Colonic mucosa (tissue), 4 donors: Measurements from ENCODE around the gene TGFBR3. TPM values are rescaled to one million over a fixed set of nuclear protein-coding genes. Genes with fewer than 3 reads are reported as not detected.

Source experiments
- DNase-seq: peaks from one replicate; pipeline ENCODE4 v3.0.0-alpha.2; 2020
- H3K27ac ChIP-seq: fragments of 200-600 bp; one replicate; pipeline ENCODE4 v1.8.0; 2021
- H3K27me3 ChIP-seq: fragments of 200-600 bp; one replicate; pipeline ENCODE4 v1.8.0; 2021
- H3K36me3 ChIP-seq: fragments of 200-600 bp; one replicate; pipeline ENCODE4 v1.8.0; 2021
- H3K4me1 ChIP-seq: fragments of 200-600 bp; one replicate; pipeline ENCODE4 v1.8.0; 2021; ENCODE audit warnings: mild to moderate bottlenecking
- H3K4me3 ChIP-seq: fragments of 200-600 bp; one replicate; pipeline ENCODE4 v1.8.0; 2021
- H3K9ac ChIP-seq, 2 donors: one replicate each; pipeline ENCODE4 v1.7.0; 2013; ENCODE audit warnings: control low read depth in 2 of 2, low read depth in 2 of 2, low read length in 2 of 2
- H3K9me3 ChIP-seq: fragments of 200-600 bp; one replicate; pipeline ENCODE4 v1.8.0; 2021
- intact Hi-C: fragments of 100-400 bp; cut with DNase I; formaldehyde crosslinking; loops from one replicate; pipeline ENCODE4 v1.14.1; 2022
- total RNA-seq, 2 donors: library from RNA; stranded (reverse); fragmentation: NEBNext Ultra II Directional in 1 of 2; extraction: Animal tissue kit (Norgen Biotek cat#: 25700) in 1 of 2; gene quantifications; one replicate each; pipeline ENCODE4 v1.2.1, GENCODE V29; 2021
- TF ChIP-seq, protein P1 (sequence below): fragments of 200-600 bp; IDR thresholded peaks from one replicate; pipeline ENCODE4 v1.8.0; 2022; ENCODE audit warnings: antibody characterized with exemption, mild to moderate bottlenecking
- donor health status: healthy.
- donor health status: DM: no; HTN: no; CAD: no.
- donor health status: DM: no; HTN: no; CAD: no.

Gene TGFBR3
- total RNA-seq, 2 donors from 2014 or later, result 8.4 to 16.0 TPM

DNA sequence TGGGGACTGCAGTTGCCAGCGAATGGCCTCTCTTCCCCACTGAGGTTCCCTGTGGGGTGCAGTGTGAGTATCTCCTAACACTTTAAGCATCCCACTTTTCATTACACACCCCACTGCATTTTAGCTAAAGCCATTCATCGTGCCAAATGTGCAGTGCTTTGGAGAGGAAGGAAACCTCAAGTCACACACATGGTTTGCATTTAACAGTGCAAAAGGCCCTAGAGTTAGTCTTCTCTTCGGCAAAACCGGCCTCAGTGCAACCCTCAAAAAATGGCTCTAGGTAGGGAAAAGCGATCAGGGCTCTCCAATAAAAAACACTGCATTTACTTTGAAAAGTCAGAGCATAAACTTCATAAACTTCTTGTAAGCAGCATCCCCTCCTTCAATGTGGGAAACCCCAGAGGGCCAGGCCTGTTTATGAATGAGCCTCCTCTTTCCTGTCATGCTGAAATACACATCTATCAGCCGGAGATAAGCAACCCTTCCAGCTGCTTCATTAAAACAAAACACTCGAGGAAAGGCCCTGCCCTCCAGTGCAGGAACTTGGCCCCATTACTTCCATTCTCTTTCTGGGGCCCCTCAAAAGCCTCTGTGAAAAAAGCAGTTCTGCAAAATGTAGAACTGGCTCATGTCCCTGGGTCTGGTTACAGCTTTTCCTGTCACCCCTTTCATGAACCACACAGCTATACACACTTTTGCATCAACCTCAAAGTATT is 201.3 kb downstream of the TGFBR3 start:
- Histone ChIP-seq H3K4me1 (peaks cover 6% of the 10 kb centered on the region), H3K27me3 (no peaks in the 10 kb centered on the region), H3K4me3 (no peak overlapping the region), H3K36me3 (no peaks in the 10 kb centered on the region), H3K9ac (no peak overlapping the region), H3K9me3 (no peaks in the 10 kb centered on the region), H3K27ac (peak overlapping the region; percentile 35)
- intact Hi-C loops, result no loop called here
- DNase-seq, result no peak
- TF ChIP-seq, protein P1, sequence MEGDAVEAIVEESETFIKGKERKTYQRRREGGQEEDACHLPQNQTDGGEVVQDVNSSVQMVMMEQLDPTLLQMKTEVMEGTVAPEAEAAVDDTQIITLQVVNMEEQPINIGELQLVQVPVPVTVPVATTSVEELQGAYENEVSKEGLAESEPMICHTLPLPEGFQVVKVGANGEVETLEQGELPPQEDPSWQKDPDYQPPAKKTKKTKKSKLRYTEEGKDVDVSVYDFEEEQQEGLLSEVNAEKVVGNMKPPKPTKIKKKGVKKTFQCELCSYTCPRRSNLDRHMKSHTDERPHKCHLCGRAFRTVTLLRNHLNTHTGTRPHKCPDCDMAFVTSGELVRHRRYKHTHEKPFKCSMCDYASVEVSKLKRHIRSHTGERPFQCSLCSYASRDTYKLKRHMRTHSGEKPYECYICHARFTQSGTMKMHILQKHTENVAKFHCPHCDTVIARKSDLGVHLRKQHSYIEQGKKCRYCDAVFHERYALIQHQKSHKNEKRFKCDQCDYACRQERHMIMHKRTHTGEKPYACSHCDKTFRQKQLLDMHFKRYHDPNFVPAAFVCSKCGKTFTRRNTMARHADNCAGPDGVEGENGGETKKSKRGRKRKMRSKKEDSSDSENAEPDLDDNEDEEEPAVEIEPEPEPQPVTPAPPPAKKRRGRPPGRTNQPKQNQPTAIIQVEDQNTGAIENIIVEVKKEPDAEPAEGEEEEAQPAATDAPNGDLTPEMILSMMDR, result no peak

DNA sequence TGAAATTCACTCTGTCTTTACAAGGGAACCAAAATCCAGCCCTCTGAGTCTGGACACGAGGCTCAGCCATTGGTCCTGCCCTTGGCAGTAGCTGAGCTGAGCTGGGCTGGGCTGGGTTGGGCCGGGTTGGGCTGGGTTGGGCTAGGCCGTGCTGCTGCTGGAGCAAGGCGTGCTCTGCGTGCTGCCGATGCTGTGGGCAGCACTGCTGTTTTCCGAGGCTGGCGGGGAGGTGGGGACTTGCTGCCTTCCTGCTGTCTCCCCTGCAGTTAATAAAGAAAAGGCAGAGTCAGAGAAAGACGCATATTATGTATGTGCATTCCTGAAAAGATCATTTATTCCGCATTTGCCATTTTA is 202.4 kb downstream of the TGFBR3 start:
- no peak overlapping the region for H3K27ac ChIP-seq
- no peaks in the 10 kb centered on the region for H3K36me3 ChIP-seq
- peak; percentile 71 for DNase-seq
- H3K4me3 ChIP-seq, result no peak overlapping the region
- no peaks in the 10 kb centered on the region for H3K9me3 ChIP-seq
- H3K9ac ChIP-seq, result no peak overlapping the region
- H3K4me1 ChIP-seq, result no peaks in the 10 kb centered on the region
- no peaks in the 10 kb centered on the region for H3K27me3 ChIP-seq
- intact Hi-C loops, result no loop called here
- TF ChIP-seq, protein P1, result no peak

DNA sequence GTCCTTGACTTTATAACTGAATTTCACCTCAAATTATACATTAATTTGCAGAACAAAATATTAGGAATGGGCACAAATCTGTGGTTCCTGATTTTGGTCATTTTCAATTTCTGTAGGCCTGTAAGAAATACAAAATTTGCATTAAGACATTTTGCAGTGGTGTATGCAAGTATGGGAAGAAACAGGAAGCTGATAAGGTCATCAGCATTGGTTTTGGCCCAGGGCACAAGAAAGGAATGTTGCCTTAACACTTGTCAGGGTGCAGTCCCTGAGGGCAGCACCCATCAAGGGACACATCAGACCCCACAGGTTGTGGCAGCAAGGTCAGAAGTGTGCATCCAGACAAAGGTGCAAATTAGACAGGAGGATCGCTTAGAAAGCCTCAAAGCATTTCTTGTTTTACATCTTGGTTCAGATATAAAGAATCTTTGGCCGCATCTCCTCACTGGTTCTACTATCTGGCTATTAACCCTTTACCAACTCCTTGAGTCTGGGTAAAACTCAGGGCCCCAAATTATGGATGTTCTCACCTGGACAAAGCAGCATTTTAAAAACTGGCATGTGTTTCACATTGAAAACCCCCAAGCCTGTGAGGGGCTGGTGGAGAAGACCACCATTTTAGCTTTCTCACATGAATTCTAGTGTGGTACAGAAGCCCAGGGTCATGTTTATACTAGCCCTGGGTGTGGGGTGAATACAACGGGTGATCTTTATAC is 202.9 kb downstream of the TGFBR3 start:
- DNase-seq, result no peak
- Histone ChIP-seq H3K36me3 (no peaks in the 10 kb centered on the region), H3K9ac (no peak overlapping the region), H3K9me3 (no peaks in the 10 kb centered on the region), H3K27me3 (no peaks in the 10 kb centered on the region), H3K4me1 (no peaks in the 10 kb centered on the region), H3K4me3 (no peak overlapping the region), H3K27ac (no peak overlapping the region)
- TF ChIP-seq, protein P1, result no peak
- intact Hi-C loops, result no loop called here

DNA sequence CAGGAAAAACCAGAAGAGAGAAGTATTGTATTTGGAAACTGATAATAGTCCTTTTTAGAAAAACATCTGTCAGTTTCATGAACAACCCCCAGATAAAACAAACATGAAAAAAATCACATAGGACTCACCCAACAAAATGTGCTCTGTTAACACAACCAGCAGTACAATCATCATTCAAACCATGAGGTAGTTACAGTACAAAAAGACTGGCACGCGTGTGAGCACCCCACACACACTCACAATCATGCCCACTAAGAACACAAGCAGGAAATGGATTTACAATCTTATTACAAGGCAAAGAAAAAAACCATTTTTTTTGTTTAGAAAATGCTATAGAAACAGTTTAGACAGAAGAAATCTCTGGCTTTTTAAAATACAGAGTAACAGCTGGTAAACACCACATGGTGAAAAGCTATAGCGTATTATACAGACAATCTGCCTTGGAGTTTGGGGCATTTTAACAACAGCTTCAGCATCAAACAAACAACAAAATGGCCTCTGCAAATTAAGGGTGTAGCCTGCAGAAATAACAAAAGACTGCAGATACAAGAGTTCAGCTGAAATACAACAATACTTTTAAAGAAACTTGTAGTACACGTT is 205.3 kb downstream of the TGFBR3 start:
- Histone ChIP-seq H3K9ac (no peak overlapping the region), H3K4me1 (no peaks in the 10 kb centered on the region), H3K4me3 (no peak overlapping the region), H3K9me3 (no peaks in the 10 kb centered on the region), H3K36me3 (no peaks in the 10 kb centered on the region), H3K27ac (no peak overlapping the region), H3K27me3 (no peaks in the 10 kb centered on the region)
- TF ChIP-seq, protein P1, result no peak
- intact Hi-C loops, result no loop called here
- no peak for DNase-seq

DNA sequence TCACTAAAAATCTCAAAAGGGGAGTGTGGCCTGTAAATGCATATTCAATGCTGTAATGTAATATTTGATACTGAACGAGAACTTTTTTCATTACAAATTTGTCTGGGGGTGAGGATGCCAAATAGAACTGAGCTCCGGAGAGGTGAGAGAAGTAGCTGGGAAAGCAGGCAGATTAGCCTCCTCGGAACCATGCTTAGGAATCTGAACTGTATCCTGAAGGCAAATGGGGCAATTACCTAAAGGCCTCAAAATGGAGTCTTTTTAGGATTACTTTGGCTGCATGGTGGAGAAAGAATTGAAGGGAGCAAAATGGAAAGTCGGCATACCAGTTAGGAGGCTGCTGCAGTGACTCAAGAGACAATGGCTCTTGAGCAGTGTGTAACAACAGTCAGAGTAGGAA is 206.5 kb downstream of the TGFBR3 start:
- Histone ChIP-seq H3K4me1 (no peaks in the 10 kb centered on the region), H3K36me3 (no peaks in the 10 kb centered on the region), H3K27ac (no peak overlapping the region), H3K4me3 (no peak overlapping the region), H3K9me3 (no peaks in the 10 kb centered on the region), H3K9ac (no peak overlapping the region), H3K27me3 (no peaks in the 10 kb centered on the region)
- intact Hi-C loops, result no loop called here
- TF ChIP-seq, protein P1, result no peak
- no peak for DNase-seq
